HEK293T (cell line): ENCODE measurements around the gene COQ4.

Experiments
- BHLHE40 ChIP-seq: fragments of 450-650 bp; IDR thresholded peaks from 2 replicates; pipeline ENCODE4 v1.6.1; 2016; ENCODE audit warnings: mild to moderate bottlenecking, moderate library complexity, borderline replicate concordance
- CTBP1 ChIP-seq: fragments of 450-650 bp; IDR thresholded peaks from 2 replicates; pipeline ENCODE4 v1.6.1; 2016; ENCODE audit warnings: borderline replicate concordance
- ELF4 ChIP-seq: fragments of 450-650 bp; IDR thresholded peaks from 2 replicates; pipeline ENCODE4 v1.6.1; 2017; ENCODE audit warnings: antibody characterized with exemption
- FOXM1 ChIP-seq: fragments of 450-650 bp; IDR thresholded peaks from 2 replicates; pipeline ENCODE4 v1.6.1; 2017; ENCODE audit warnings: mild to moderate bottlenecking, borderline replicate concordance
- HDGF ChIP-seq: fragments of 450-650 bp; IDR thresholded peaks from 2 replicates; pipeline ENCODE4 v1.6.1; 2017; ENCODE audit warnings: antibody characterized with exemption, borderline replicate concordance
- L3MBTL2 ChIP-seq: fragments of 450-650 bp; conservative IDR thresholded peaks from 2 replicates; pipeline ENCODE4 v1.6.1; 2016; ENCODE audit warnings: mild to moderate bottlenecking
- SP1 ChIP-seq: fragments of 450-650 bp; IDR thresholded peaks from 2 replicates; pipeline ENCODE4 v1.6.1; 2017
- SUZ12 ChIP-seq: fragments of 450-650 bp; IDR thresholded peaks from 2 replicates; pipeline ENCODE4 v1.6.1; 2016; ENCODE audit warnings: mild to moderate bottlenecking
- ZNF384 ChIP-seq: fragments of 450-650 bp; IDR thresholded peaks from 2 replicates; pipeline ENCODE4 v1.6.1; 2016
- TF ChIP-seq, protein P1 (sequence below): fragments of 450-650 bp; IDR thresholded peaks from 2 replicates; pipeline ENCODE4 v1.6.1; 2016

DNA sequence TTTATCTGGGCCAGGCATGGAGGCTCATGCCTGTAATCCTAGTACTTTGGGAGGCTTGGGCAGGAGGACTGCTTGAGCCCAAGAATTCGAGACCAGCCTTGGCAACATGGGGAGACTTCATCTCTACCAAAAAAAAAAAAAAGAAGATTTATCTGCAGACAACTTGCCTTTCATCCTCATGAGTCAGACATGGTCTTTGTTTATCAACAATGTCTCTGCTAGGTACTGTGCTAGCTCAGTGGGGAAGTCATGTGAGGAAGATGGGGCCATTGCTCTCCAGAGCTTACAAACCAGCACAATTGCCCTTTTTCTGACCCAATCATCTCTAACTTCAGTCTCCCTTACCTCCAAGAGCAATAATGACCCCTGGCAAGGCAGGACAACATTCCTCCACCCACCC lies 50.1 kb downstream of the COQ4 start:
- TF ChIP-seq BHLHE40 (no peak), FOXM1 (no peak), L3MBTL2 (no peak), ZNF384 (no peak), SUZ12 (no peak), ELF4 (no peak), CTBP1 (no peak), SP1 (no peak), HDGF (no peak)
- TF ChIP-seq, protein P1, sequence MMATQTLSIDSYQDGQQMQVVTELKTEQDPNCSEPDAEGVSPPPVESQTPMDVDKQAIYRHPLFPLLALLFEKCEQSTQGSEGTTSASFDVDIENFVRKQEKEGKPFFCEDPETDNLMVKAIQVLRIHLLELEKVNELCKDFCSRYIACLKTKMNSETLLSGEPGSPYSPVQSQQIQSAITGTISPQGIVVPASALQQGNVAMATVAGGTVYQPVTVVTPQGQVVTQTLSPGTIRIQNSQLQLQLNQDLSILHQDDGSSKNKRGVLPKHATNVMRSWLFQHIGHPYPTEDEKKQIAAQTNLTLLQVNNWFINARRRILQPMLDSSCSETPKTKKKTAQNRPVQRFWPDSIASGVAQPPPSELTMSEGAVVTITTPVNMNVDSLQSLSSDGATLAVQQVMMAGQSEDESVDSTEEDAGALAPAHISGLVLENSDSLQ, result no peak
